ENCODE data around the gene EN2.

EN2 gene

GRCh38 chr7:155467846-155468784, 10.2 kb downstream of the EN2 start:
- no peak for DNase-seq
- Histone ChIP-seq H3K27me3 (peaks cover 0 to 100% of the 10 kb centered on the region in 2 donors), H3K27ac (no peak overlapping the region), H3K4me1 (peaks cover 0 to 39% (median 28%) of the 10 kb centered on the region in 4 donors), H3K9me3 (no peaks in the 10 kb centered on the region), H3K4me3 (peak overlapping the region; percentile 1 to 37), H3K36me3 (no peaks in the 10 kb centered on the region)
- intact Hi-C loops (cut with DNase I; ENCODE audit: low total_unique reads), result no loop called here
- no peak for TF ChIP-seq CTCF (IDR thresholded peaks at IDR 0.05)

- intact Hi-C loops (cut with DNase I; ENCODE audit: low total_unique reads), result no loop called here
- Histone ChIP-seq H3K36me3 (no peaks in the 10 kb centered on the region), H3K9me3 (no peaks in the 10 kb centered on the region), H3K4me3 (no peak overlapping the region), H3K27me3 (peaks cover 0 to 100% of the 10 kb centered on the region in 2 donors), H3K4me1 (peaks cover 0 to 39% (median 28%) of the 10 kb centered on the region in 4 donors), H3K27ac (no peak overlapping the region)
- TF ChIP-seq CTCF (IDR thresholded peaks at IDR 0.05), result no peak
- no peak for DNase-seq
These were observed 10.8 kb downstream of the EN2 start for GRCh38 chr7:155468785-155469148.

- Histone ChIP-seq H3K27me3 (peaks cover 0 to 100% of the 10 kb centered on the region in 2 donors), H3K4me3 (no peak overlapping the region), H3K4me1 (peaks cover 0 to 39% (median 28%) of the 10 kb centered on the region in 4 donors), H3K27ac (no peak overlapping the region), H3K9me3 (no peaks in the 10 kb centered on the region), H3K36me3 (no peaks in the 10 kb centered on the region)
- no peak for DNase-seq
- intact Hi-C loops (cut with DNase I; ENCODE audit: low total_unique reads), result no loop called here
- no peak for TF ChIP-seq CTCF (IDR thresholded peaks at IDR 0.05)
These were observed 11.6 kb downstream of the EN2 start for GRCh38 chr7:155469311-155470185.

- no peak for DNase-seq
- Histone ChIP-seq H3K4me1 (peaks cover 0 to 38% (median 28%) of the 10 kb centered on the region in 4 donors), H3K27ac (no peak overlapping the region), H3K9me3 (peaks cover 0 to under 1% (median 0%) of the 10 kb centered on the region in 3 donors), H3K36me3 (no peaks in the 10 kb centered on the region), H3K27me3 (peaks cover 0 to 100% of the 10 kb centered on the region in 2 donors), H3K4me3 (no peak overlapping the region)
- TF ChIP-seq CTCF (IDR thresholded peaks at IDR 0.05), result no peak
- intact Hi-C loops (cut with DNase I; ENCODE audit: low total_unique reads), result no loop called here
These were observed 12.2 kb downstream of the EN2 start for GRCh38 chr7:155470186-155470487.

GRCh38 chr7:155470686-155471638, 13.0 kb downstream of the EN2 start:
- intact Hi-C loops (cut with DNase I; ENCODE audit: low total_unique reads), result no loop called here
- peak in 1 of 2 donors; percentile 43 for DNase-seq
- no peaks in the 10 kb centered on the region for H3K36me3 ChIP-seq
- TF ChIP-seq CTCF (IDR thresholded peaks at IDR 0.05), result no peak
- no peak overlapping the region for H3K4me3 ChIP-seq
- H3K27ac ChIP-seq, result no peak overlapping the region
- H3K27me3 ChIP-seq, result peaks cover 0 to 100% of the 10 kb centered on the region in 2 donors
- peaks cover 0 to 9% (median 7%) of the 10 kb centered on the region in 3 donors for H3K9me3 ChIP-seq
- H3K4me1 ChIP-seq, result peaks cover 0 to 30% (median 27%) of the 10 kb centered on the region in 4 donors
